Kidney (tissue), 14 donors: ENCODE results near the gene FER. TPM values are rescaled to one million over a fixed set of nuclear protein-coding genes. Genes with fewer than 3 reads are reported as not detected.

Source experiments
- DNase-seq, 5 donors: peaks; one replicate each; pipeline ENCODE4 v3.0.0-alpha.2; 2013 to 2020
- FAIRE-seq: peaks from 2 replicates; lab custom pipeline; 2012; peaks lifted over from hg19 to GRCh38; lab: Jason Lieb, UNC
- H3K27ac ChIP-seq, 2 donors: one replicate each; pipeline ENCODE4 v1.7.0; 2013; ENCODE audit warnings: low read depth in 2 of 2, low read length in 2 of 2, inconsistent platforms in 1 of 2
- H3K27me3 ChIP-seq: one replicate; pipeline ENCODE4 v1.7.1; 2013; ENCODE audit warnings: low read length, inconsistent platforms; ENCODE audit not compliant: control insufficient read depth, insufficient read depth
- H3K36me3 ChIP-seq, 3 donors: one replicate each; pipeline versions ENCODE4 v1.7.0 to v1.7.1; 2013; ENCODE audit warnings: low read length in 3 of 3, control low read depth in 1 of 3, inconsistent platforms in 1 of 3; ENCODE audit not compliant: insufficient read depth in 3 of 3, control insufficient read depth in 2 of 3
- H3K4me1 ChIP-seq, 3 donors: one replicate each; pipeline versions ENCODE4 v1.7.0 to v1.7.1; 2013; ENCODE audit warnings: low read length in 3 of 3, inconsistent platforms in 1 of 3, low read depth in 1 of 3; ENCODE audit not compliant: control insufficient read depth in 2 of 3, insufficient read depth in 2 of 3
- H3K4me3 ChIP-seq, 3 donors: one replicate each; pipeline versions ENCODE4 v1.7.0 to v1.8.1; 2013; ENCODE audit warnings: low read length in 3 of 3, control low read depth in 1 of 3, inconsistent platforms in 1 of 3
- H3K9ac ChIP-seq, 3 donors: one replicate each; pipeline versions ENCODE4 v1.7.0 to v1.7.1; 2013; ENCODE audit warnings: low read length in 3 of 3, control low read depth in 1 of 3, inconsistent platforms in 1 of 3
- H3K9me3 ChIP-seq, 3 donors: one replicate each; pipeline versions ENCODE4 v1.7.0 to v1.7.1; 2013; ENCODE audit warnings: low read length in 3 of 3, control low read depth in 1 of 3, inconsistent platforms in 1 of 3; ENCODE audit not compliant: control insufficient read depth in 2 of 3, insufficient read depth in 1 of 3
- intact Hi-C: fragments of 100-400 bp; cut with DNase I; formaldehyde crosslinking; loops from one replicate; pipeline ENCODE4 v1.11.1; 2022
- polyA plus RNA-seq: library from polyadenylated mRNA; stranded (reverse); fragments of 350-450 nt; fragmentation: Illumina TruSeq; extraction: RNeasy Lipid Tissue Mini Kit (QIAGEN cat#74804); gene quantifications from one replicate; pipeline ENCODE4 v1.2.3, GENCODE V29; 2014; ENCODE audit warnings: low read depth, low replicate concordance; ENCODE audit not compliant: insufficient read depth
- total RNA-seq: library from RNA; stranded (reverse); fragmentation: NEBNext Ultra II Directional; extraction: Animal tissue kit (Norgen Biotek cat#: 25700); gene quantifications from one replicate; pipeline ENCODE4 v1.2.1, GENCODE V29; 2021
- TF ChIP-seq, protein P1 (sequence below): IDR thresholded peaks from 3 replicates; pipeline ENCODE4 v1.5.1; 2012; ENCODE audit warnings: mild to moderate bottlenecking, moderate library complexity, borderline replicate concordance; ENCODE audit not compliant: insufficient read depth; ENCODE audit errors: extremely low read depth
- donor health status: control.
- donor health status: control.
- donor health status: control.
- donor health status: control.
- donor health status: control.
- donor health status: DM: yes; HTN: yes; CAD: no.
- donor health status: Normal renal cell carcinoma (clear cell type).

FER gene
- total and polyA plus RNA-seq, 2 donors from 2014 or later = 2.1 to 38.2 TPM

DNA sequence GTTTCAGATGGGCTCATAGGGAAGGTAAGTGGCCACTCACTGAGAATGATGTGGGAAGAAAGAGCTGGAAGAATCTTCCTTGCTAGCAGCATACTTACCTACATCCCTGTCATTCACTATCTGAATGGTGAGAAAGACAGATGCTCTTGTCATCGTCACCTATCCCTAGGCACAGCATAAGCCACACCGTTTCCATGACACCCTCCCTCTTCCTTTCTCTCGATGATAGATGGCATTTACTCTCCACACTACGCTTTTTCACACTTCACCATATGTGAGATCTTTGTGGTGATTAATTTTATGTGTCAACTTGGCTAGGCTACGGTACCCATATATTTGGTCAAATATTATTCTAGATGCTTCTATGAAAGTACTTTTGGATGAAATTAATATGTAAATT lies 44.4 kb upstream of the FER start:
- Histone ChIP-seq H3K27me3 (no peaks in the 10 kb centered on the region), H3K9ac (no peak overlapping the region), H3K27ac (no peak overlapping the region), H3K4me1 (no peaks in the 10 kb centered on the region), H3K9me3 (no peaks in the 10 kb centered on the region), H3K36me3 (no peaks in the 10 kb centered on the region), H3K4me3 (no peak overlapping the region)
- intact Hi-C loops = no loop called here
- DNase-seq = no peak
- FAIRE-seq = no peak
- TF ChIP-seq, protein P1, sequence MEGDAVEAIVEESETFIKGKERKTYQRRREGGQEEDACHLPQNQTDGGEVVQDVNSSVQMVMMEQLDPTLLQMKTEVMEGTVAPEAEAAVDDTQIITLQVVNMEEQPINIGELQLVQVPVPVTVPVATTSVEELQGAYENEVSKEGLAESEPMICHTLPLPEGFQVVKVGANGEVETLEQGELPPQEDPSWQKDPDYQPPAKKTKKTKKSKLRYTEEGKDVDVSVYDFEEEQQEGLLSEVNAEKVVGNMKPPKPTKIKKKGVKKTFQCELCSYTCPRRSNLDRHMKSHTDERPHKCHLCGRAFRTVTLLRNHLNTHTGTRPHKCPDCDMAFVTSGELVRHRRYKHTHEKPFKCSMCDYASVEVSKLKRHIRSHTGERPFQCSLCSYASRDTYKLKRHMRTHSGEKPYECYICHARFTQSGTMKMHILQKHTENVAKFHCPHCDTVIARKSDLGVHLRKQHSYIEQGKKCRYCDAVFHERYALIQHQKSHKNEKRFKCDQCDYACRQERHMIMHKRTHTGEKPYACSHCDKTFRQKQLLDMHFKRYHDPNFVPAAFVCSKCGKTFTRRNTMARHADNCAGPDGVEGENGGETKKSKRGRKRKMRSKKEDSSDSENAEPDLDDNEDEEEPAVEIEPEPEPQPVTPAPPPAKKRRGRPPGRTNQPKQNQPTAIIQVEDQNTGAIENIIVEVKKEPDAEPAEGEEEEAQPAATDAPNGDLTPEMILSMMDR = no peak

DNA sequence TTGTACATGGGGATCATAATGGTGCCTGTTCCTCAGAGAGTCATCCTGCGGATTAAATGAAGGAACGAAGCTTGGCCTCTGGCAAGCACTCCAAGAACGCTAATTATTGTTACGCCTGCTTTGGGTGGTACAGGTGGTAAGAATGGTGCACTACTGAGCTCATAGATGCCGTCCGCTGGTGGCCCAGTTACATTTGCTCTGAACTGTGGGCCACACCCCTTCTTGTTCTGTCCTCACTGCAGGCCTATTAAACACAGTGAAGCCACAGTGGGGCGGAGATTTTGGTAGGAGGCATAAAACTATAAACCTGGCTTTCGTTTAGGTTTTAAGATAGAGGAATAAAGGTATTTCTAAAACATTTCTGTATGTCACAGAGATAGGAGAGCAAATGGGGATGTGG lies 40.6 kb upstream of the FER start:
- DNase-seq (no peak), FAIRE-seq (no peak)
- Histone ChIP-seq H3K9ac (no peak overlapping the region), H3K36me3 (no peaks in the 10 kb centered on the region), H3K4me1 (no peaks in the 10 kb centered on the region), H3K9me3 (no peaks in the 10 kb centered on the region), H3K27ac (no peak overlapping the region), H3K4me3 (no peak overlapping the region), H3K27me3 (no peaks in the 10 kb centered on the region)
- intact Hi-C loops = no loop called here
- TF ChIP-seq, protein P1 = no peak

DNA sequence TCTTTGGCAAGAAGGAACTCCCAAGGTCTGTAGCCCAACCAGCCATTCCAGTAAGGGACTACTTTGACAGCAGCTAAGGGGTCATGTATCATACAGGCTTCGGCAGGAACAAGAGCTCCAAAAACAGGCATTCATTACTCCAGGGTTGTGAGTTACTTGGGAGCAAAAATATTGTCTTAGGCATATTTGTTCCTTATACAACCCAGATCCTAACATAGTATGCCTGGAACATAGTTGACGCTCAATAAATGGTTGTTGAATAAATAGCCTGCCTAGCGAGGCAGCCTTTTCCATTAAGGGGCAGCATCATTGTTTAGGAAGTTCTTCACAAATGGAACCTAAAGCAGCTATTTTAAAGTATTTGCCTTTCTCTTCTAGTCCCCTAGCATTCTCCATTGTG lies 35.8 kb upstream of the FER start:
- H3K27ac ChIP-seq = no peak overlapping the region
- H3K27me3 ChIP-seq = no peaks in the 10 kb centered on the region
- TF ChIP-seq, protein P1 = no peak
- DNase-seq = no peak
- no peaks in the 10 kb centered on the region for H3K36me3 ChIP-seq
- intact Hi-C loops = no loop called here
- H3K4me3 ChIP-seq = no peak overlapping the region
- H3K9ac ChIP-seq = no peak overlapping the region
- H3K4me1 ChIP-seq = no peaks in the 10 kb centered on the region
- no peaks in the 10 kb centered on the region for H3K9me3 ChIP-seq
- no peak for FAIRE-seq

DNA sequence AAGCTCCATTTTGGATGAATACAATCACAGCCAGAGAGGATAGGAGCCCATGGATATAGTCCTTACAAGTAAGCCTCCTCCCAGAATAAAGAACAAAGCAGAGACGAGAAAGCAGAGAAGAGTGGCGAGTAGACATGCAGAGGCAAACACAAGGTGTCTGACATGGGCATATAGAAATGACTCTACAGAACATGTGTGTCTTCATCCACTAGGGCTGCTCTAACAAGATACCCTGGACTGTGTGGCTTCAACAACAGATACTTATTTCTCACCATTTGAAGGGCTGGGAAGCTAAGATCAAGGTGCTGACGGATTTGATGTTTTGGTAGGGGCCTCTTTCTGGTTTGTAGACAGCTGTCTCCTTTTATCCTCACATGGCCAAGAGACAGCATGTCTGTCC lies 32.3 kb upstream of the FER start:
- FAIRE-seq = no peak
- H3K9ac ChIP-seq = no peak overlapping the region
- H3K36me3 ChIP-seq = no peaks in the 10 kb centered on the region
- H3K4me1 ChIP-seq = no peaks in the 10 kb centered on the region
- H3K27me3 ChIP-seq = no peaks in the 10 kb centered on the region
- H3K4me3 ChIP-seq = no peak overlapping the region
- intact Hi-C loops = no loop called here
- H3K9me3 ChIP-seq = no peaks in the 10 kb centered on the region
- no peak for DNase-seq
- TF ChIP-seq, protein P1 = no peak
- H3K27ac ChIP-seq = no peak overlapping the region
